K562 (cell line): ENCODE measurements around the gene TBX19. TPM values are rescaled to one million over a fixed set of nuclear protein-coding genes. Genes with fewer than 3 reads are reported as not detected.

ENCODE experiments used
- ATAC-seq: fragments of 200-7000 bp; cut with Tn5 transposase; 3 replicates; pipeline ENCODE4 v1.9.1; 2020; ENCODE audit warnings: moderate library complexity
- BruUV-seq: library from RNA; stranded (reverse); fragments of 400-500 nt; replicated peaks from 2 replicates; lab custom pipeline; 2021; lab: Mats Ljungman, UMichigan
- CTCF ChIA-PET: fragments of 300-600 bp; formaldehyde crosslinking; extraction: SDS; loops from one replicate; lab custom pipeline; 2021; ENCODE audit warnings: low intra/inter-chr PET ratio; lab: Yijun Ruan, JAX
- POLR2A ChIA-PET: fragments of 300-600, 350-650 bp; sonication (Branson Sonifier 250); formaldehyde crosslinking; extraction: SDS; loops from one replicate; lab custom pipeline; 2021; ENCODE audit warnings: antibody characterized with exemption, inconsistent platforms; lab: Yijun Ruan, JAX
- DNase-seq, 4 experiments: peaks; one replicate each; pipeline versions ENCODE4 v3.0.0 to v3.0.0-alpha.2; 2011 to 2018; ENCODE audit warnings: low spot score in 3 of 4, mixed read lengths in 3 of 4; ENCODE audit errors: extremely low read depth in 1 of 4
- FAIRE-seq: peaks from 2 replicates; lab custom pipeline; 2011; peaks lifted over from hg19 to GRCh38; lab: Jason Lieb, UNC
- H2AFZ ChIP-seq: 2 replicates; pipeline ENCODE4 v1.6.0; 2011; ENCODE audit warnings: low read depth, low read length, control low read depth, inconsistent platforms
- H3K27ac ChIP-seq: fragments of 200-600 bp; 3 replicates; pipeline ENCODE4 v1.8.0; 2011; ENCODE audit warnings: low read depth, mild to moderate bottlenecking, control low read depth, inconsistent platforms, low read length, moderate library complexity, mixed read lengths; ENCODE audit errors: extremely low read depth
- H3K27me3 ChIP-seq, 2 experiments: fragments of 300-600 bp in 1 of 2; 2 replicates in 1 of 2; 3 replicates in 1 of 2; pipeline versions ENCODE4 v1.6.0 to v1.8.0; 2011; ENCODE audit warnings: inconsistent platforms in 2 of 2, low read length in 2 of 2, mild to moderate bottlenecking in 1 of 2, mixed read lengths in 1 of 2, moderate library complexity in 1 of 2; ENCODE audit not compliant: control insufficient read depth in 2 of 2, insufficient read depth in 2 of 2
- H3K36me3 ChIP-seq: fragments of 300-600 bp; 3 replicates; pipeline ENCODE4 v1.8.0; 2011; ENCODE audit warnings: mild to moderate bottlenecking, low read length, inconsistent platforms; ENCODE audit not compliant: control insufficient read depth, insufficient read depth
- H3K4me1 ChIP-seq, 2 experiments: fragments of 200-600 bp in 1 of 2; replicated peaks in 1 of 2; 2 replicates in 1 of 2; 3 replicates in 1 of 2; pipeline versions ENCODE4 v1.5.1 to v1.8.0; 2011; ENCODE audit warnings: inconsistent platforms in 2 of 2, low read length in 2 of 2, mild to moderate bottlenecking in 1 of 2, mixed read lengths in 1 of 2, moderate library complexity in 1 of 2; ENCODE audit not compliant: control insufficient read depth in 2 of 2, insufficient read depth in 2 of 2
- H3K4me2 ChIP-seq: 2 replicates; pipeline ENCODE4 v1.6.1; 2011; ENCODE audit warnings: low read length, control low read depth, inconsistent platforms, mixed read lengths; ENCODE audit not compliant: insufficient read depth
- H3K4me3 ChIP-seq: fragments of 200-600 bp; sonication (generic), shearing (Covaris generic); 2 replicates; pipeline ENCODE4 v1.5.1; 2016; ENCODE audit warnings: control low read depth, inconsistent platforms
- H3K79me2 ChIP-seq: fragments of 200-600 bp; 3 replicates; pipeline ENCODE4 v1.8.0; 2011; ENCODE audit warnings: low read length, inconsistent platforms; ENCODE audit not compliant: control insufficient read depth, insufficient read depth
- H3K9ac ChIP-seq, 2 experiments: 2 replicates each; pipeline versions ENCODE4 v1.6.0 to v1.6.1; 2011; ENCODE audit warnings: low read depth in 2 of 2, low read length in 2 of 2, control low read depth in 1 of 2, inconsistent platforms in 1 of 2, mild to moderate bottlenecking in 1 of 2, mixed read lengths in 1 of 2; ENCODE audit not compliant: insufficient read depth in 1 of 2
- H3K9me1 ChIP-seq: one replicate; pipeline ENCODE4 v1.6.0; 2011; ENCODE audit warnings: inconsistent platforms, mild to moderate bottlenecking, low read length, moderate library complexity; ENCODE audit not compliant: control insufficient read depth, insufficient read depth
- H3K9me3 ChIP-seq: replicated peaks from 2 replicates; pipeline ENCODE4 v1.5.1; 2011; ENCODE audit warnings: low read depth, low read length, inconsistent platforms; ENCODE audit not compliant: control insufficient read depth, insufficient read depth
- H4K20me1 ChIP-seq: replicated peaks from 2 replicates; pipeline ENCODE4 v1.6.1; 2011; ENCODE audit warnings: low read length, inconsistent platforms, mixed read lengths; ENCODE audit not compliant: control insufficient read depth, insufficient read depth
- CREB1 ChIP-seq, 2 experiments: sonication (generic) in 1 of 2; formaldehyde crosslinking in 1 of 2; IDR thresholded peaks; 2 replicates each; pipeline versions ENCODE4 v1.6.1 to v1.8.0; 2012 to 2022; ENCODE audit warnings: inconsistent platforms in 1 of 2, mild to moderate bottlenecking in 1 of 2, missing genetic modification reagents in 1 of 2, moderate library complexity in 1 of 2
- EGR1 ChIP-seq: fragments of 450-650 bp; conservative IDR thresholded peaks from 2 replicates; pipeline ENCODE4 v1.6.1; 2017; ENCODE audit warnings: mild to moderate bottlenecking
- FOSL1 ChIP-seq: fragments of 200-800 bp; sonication (Bioruptor generic); conservative IDR thresholded peaks from 2 replicates; pipeline ENCODE4 v1.6.1; 2016; ENCODE audit warnings: missing genetic modification characterization, missing compliant biosample characterization
- KDM1A ChIP-seq, 2 experiments: fragments of 450-650 bp; IDR thresholded peaks; 2 replicates each; pipeline ENCODE4 v1.6.1; 2016; ENCODE audit warnings: mild to moderate bottlenecking in 2 of 2
- KLF10 ChIP-seq: fragments of 250-450 bp; sonication (Bioruptor Pico); IDR thresholded peaks from 2 replicates; pipeline ENCODE4 v1.6.1; 2021; ENCODE audit warnings: matching md5 sums
- NCOA1 ChIP-seq: fragments of 450-650 bp; IDR thresholded peaks from 2 replicates; pipeline ENCODE4 v1.6.1; 2016; ENCODE audit warnings: low read depth
- NCOA4 ChIP-seq: fragments of 450-650 bp; IDR thresholded peaks from 2 replicates; pipeline ENCODE4 v1.6.1; 2018; ENCODE audit warnings: mild to moderate bottlenecking; ENCODE audit not compliant: partially characterized antibody
- NR1H2 ChIP-seq: sonication (generic); formaldehyde crosslinking; IDR thresholded peaks from 2 replicates; pipeline ENCODE4 v1.4.0; 2020; ENCODE audit warnings: mild to moderate bottlenecking, missing genetic modification reagents
- PCBP2 ChIP-seq: fragments of 200-400 bp; formaldehyde crosslinking; IDR thresholded peaks from 2 replicates; pipeline ENCODE4 v1.6.1; 2018; ENCODE audit warnings: low read length, low read depth, mild to moderate bottlenecking, moderate library complexity; ENCODE audit not compliant: poor library complexity, severe bottlenecking
- RB1 ChIP-seq: fragments of 450-650 bp; IDR thresholded peaks from 2 replicates; pipeline ENCODE4 v1.6.1; 2017; ENCODE audit warnings: low read depth, mild to moderate bottlenecking
- RCOR1 ChIP-seq, 2 experiments: IDR thresholded peaks; 2 replicates each; pipeline ENCODE4 v1.6.1; 2012; ENCODE audit warnings: low read depth in 2 of 2, low read length in 2 of 2, borderline replicate concordance in 1 of 2, improper control_type of control experiment in 1 of 2
- TEAD1 ChIP-seq, 2 experiments: fragments of 450-650 bp in 1 of 2; sonication (generic) in 1 of 2; formaldehyde crosslinking; IDR thresholded peaks; 2 replicates each; pipeline versions ENCODE4 v1.4.0 to v1.8.0; 2020 to 2022; ENCODE audit warnings: mild to moderate bottlenecking in 2 of 2, missing genetic modification reagents in 1 of 2
- TEAD4 ChIP-seq, 2 experiments: sonication (generic) in 1 of 2; formaldehyde crosslinking in 1 of 2; IDR thresholded peaks; 2 replicates each; pipeline versions ENCODE4 v1.6.1 to v1.8.0; 2012 to 2022; ENCODE audit warnings: borderline replicate concordance in 1 of 2, inconsistent platforms in 1 of 2, low read length in 1 of 2, mild to moderate bottlenecking in 1 of 2, missing genetic modification reagents in 1 of 2
- ZBTB43 ChIP-seq: sonication (generic); formaldehyde crosslinking; IDR thresholded peaks from 2 replicates; pipeline ENCODE4 v1.8.0; 2023; ENCODE audit warnings: mild to moderate bottlenecking, missing genetic modification reagents
- ZNF140 ChIP-seq: fragments of 250-450 bp; sonication (Bioruptor Pico); IDR thresholded peaks from 2 replicates; pipeline ENCODE4 v1.8.0; 2021; ENCODE audit warnings: moderate library complexity, mild to moderate bottlenecking, inconsistent platforms
- ZNF384 ChIP-seq: IDR thresholded peaks from 2 replicates; pipeline ENCODE4 v1.6.1; 2012; ENCODE audit warnings: low read depth, low read length, improper control_type of control experiment
- ZNF699 ChIP-seq: fragments of 250-450 bp; sonication (Bioruptor Pico); IDR thresholded peaks from 2 replicates; pipeline ENCODE4 v1.8.0; 2021; ENCODE audit warnings: mild to moderate bottlenecking, moderate library complexity; ENCODE audit not compliant: insufficient replicate concordance
- WGBS: fragments of 100-300 bp; shearing (Covaris generic); methylation state at CpG from one replicate; pipeline ENCODE4 v1.1.6; 2016; ENCODE audit warnings: low coverage, mixed read lengths; ENCODE audit not compliant: insufficient coverage; ENCODE audit errors: missing lambda C conversion rate; 5-methylcytosine and 5-hydroxymethylcytosine counted together
- in situ Hi-C: fragments of 300-500 bp; cut with MboI; formaldehyde crosslinking; loops from 4 replicates; pipeline ENCODE4 v1.15.0; 2018; ENCODE audit warnings: inconsistent platforms, mixed read lengths
- intact Hi-C: fragments of 100-400 bp; cut with micrococcal nuclease; formaldehyde crosslinking; loops from 2 replicates; pipeline ENCODE4 v1.14.2; 2022
- polyA plus RNA-seq, 8 experiments: library from polyadenylated mRNA; depleted of rRNA in 4 of 8; stranded (reverse) in 5 of 8; unstranded in 3 of 8; fragments of >200 nt; fragmentation: Nextera tagmentation in 2 of 8; fragmentation: Illumina TruSeq in 1 of 8; extraction: Ambion mirVana in 2 of 8; extraction: Trizol in 1 of 8; gene quantifications; 2 replicates each; pipeline versions ENCODE4 v1.2.1 to v1.2.3, GENCODE V29; 2011 to 2014; ENCODE audit warnings: inconsistent platforms in 1 of 8, missing spikeins in 1 of 8
- total RNA-seq, 7 experiments: library from RNA; depleted of rRNA in 6 of 7; stranded (reverse); fragments of >200 nt in 6 of 7; fragmentation: Illumina TruSeq in 2 of 7; extraction: Trizol in 2 of 7; gene quantifications; 2 replicates each; pipeline versions ENCODE4 v1.2.1 to v1.2.3, GENCODE V29; 2011 to 2021; ENCODE audit warnings: low replicate concordance in 1 of 7
- TF ChIP-seq, protein P1 (sequence below): sonication (generic); formaldehyde crosslinking; IDR thresholded peaks from 2 replicates; pipeline ENCODE4 v1.8.0; 2022; ENCODE audit warnings: mild to moderate bottlenecking, missing genetic modification reagents, borderline replicate concordance

TBX19 gene
- total and polyA plus RNA-seq, 9 of the 15 experiments (the other 6 are each of a cell fraction or from before 2014, with no cell fraction given), result 0.32 to 3.1 (median 0.95) TPM

DNA sequence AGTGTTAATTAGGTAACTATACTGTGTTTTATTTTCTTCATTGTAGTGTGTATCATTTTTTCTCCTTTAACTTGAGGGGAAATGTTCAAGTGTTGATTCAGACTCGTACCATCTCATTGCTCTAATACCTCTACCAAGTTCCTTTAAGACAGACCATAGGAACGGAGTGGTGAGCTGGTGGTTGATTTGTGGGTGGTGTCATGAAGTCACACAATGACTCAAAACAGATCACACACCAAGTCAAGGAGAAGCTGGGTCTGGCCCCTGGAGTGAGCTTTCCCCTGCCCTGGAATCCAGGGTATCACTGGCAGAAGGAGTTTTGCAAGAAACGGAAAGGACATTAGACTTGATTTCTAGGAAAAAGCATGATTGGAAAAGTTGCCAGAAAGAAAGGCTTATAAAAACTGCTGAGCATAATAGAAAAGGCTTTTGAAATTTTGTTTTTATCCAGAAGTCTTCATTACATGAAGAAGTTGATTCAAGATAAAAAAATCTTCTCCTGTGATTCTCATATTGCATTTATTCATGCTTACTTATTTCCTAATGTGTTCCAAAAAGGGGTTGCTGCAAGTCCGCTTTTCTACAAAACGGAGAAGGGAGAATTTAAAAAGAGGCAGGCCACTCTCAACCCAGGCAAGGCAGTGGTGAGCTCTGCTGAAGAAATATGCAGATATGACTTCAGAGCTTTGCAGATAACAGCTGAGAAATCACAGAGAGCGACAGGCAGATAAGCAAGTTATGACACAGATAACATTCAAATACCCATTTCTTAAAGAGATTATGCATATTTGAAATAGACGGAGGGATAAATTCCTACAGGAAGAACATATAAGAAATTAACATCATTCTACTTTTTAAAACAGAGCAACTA, 79.7 kb downstream of the TBX19 start:
- POLR2A ChIA-PET, result interaction anchor here (1.1 to 1.6 kb wide), 3 partner anchors 10 to 12 kb away, joined by 4 to 6 read pairs (median 4); no protein-coding TSS in a partner anchor
- Histone ChIP-seq H3K4me1 (no peaks in the 10 kb centered on the region), H3K4me2 (no peak overlapping the region), H3K27me3 (peaks cover 2 to 4% of the 10 kb centered on the region in 2 experiments; a peak in 2 of 5 replicates), H4K20me1 (no peaks in the 10 kb centered on the region), H3K9me1 (no peaks in the 10 kb centered on the region), H3K27ac (no peak overlapping the region), H3K36me3 (no peaks in the 10 kb centered on the region), H3K9me3 (no peaks in the 10 kb centered on the region), H3K9ac (no peak overlapping the region), H3K4me3 (no peak overlapping the region), H3K79me2 (no peaks in the 10 kb centered on the region), H2AFZ (no peak overlapping the region)
- in situ Hi-C loops, result no loop called here
- CTCF ChIA-PET, result interaction anchor here (0.6 kb wide), 1 partner anchor 54 kb away, joined by 3 read pairs; no protein-coding TSS in a partner anchor
- ATAC-seq (no peak), DNase-seq (no peak), FAIRE-seq (no peak)
- BruUV-seq, result no TSS peak
- 3% methylated on average over 7 of the region's 7 CpGs for whole genome bisulfite sequencing
- intact Hi-C loops, result no loop called here
- TF ChIP-seq, protein P1, sequence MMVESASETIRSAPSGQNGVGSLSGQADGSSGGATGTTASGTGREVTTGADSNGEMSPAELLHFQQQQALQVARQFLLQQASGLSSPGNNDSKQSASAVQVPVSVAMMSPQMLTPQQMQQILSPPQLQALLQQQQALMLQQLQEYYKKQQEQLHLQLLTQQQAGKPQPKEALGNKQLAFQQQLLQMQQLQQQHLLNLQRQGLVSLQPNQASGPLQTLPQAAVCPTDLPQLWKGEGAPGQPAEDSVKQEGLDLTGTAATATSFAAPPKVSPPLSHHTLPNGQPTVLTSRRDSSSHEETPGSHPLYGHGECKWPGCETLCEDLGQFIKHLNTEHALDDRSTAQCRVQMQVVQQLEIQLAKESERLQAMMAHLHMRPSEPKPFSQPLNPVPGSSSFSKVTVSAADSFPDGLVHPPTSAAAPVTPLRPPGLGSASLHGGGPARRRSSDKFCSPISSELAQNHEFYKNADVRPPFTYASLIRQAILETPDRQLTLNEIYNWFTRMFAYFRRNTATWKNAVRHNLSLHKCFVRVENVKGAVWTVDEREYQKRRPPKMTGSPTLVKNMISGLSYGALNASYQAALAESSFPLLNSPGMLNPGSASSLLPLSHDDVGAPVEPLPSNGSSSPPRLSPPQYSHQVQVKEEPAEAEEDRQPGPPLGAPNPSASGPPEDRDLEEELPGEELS (CRISPR knock-in tag), result no peak
- no peak for TF ChIP-seq NCOA1
- TF ChIP-seq CREB1 (IDR thresholded peaks at IDR 0.05), result no peak
- TF ChIP-seq CREB1 (CRISPR knock-in tag; IDR thresholded peaks at IDR 0.05), result no peak
- no peak for TF ChIP-seq ZNF699 (CRISPR knock-in tag)
- no peak for TF ChIP-seq EGR1
- TF ChIP-seq NCOA4, result no peak
- TF ChIP-seq ZNF384, result no peak
- peak in 1 of 2 experiments; percentile 80; a peak in 1 of 4 replicates for TF ChIP-seq TEAD1 (CRISPR knock-in tag; IDR thresholded peaks at IDR 0.05)
- no peak for TF ChIP-seq PCBP2
- TF ChIP-seq ZNF140, result no peak
- no peak for TF ChIP-seq ZBTB43
- TF ChIP-seq TEAD4 (IDR thresholded peaks at IDR 0.05; ENCODE audit: low read length), result peak; percentile 41; the same call in 1 of the 2 replicates
- TF ChIP-seq TEAD4 (CRISPR knock-in tag; IDR thresholded peaks at IDR 0.05; ENCODE audit: borderline replicate concordance), result no peak
- peak; percentile 51 to 55; a peak in 1 of 4 replicates for TF ChIP-seq KDM1A (IDR thresholded peaks at IDR 0.05)
- TF ChIP-seq RB1, result no peak
- peak in 1 of 2 experiments; percentile 84; a peak in 2 of 4 replicates for TF ChIP-seq RCOR1 (IDR thresholded peaks at IDR 0.05; ENCODE audit: borderline replicate concordance in 1 of 2, low read depth in 2 of 2, low read length in 2 of 2)
- TF ChIP-seq FOSL1 (tag), result peak; percentile 37; the same call in 1 of the 2 replicates
- TF ChIP-seq NR1H2 (CRISPR knock-in tag), result no peak
- TF ChIP-seq KLF10 (CRISPR knock-in tag), result no peak
